ENCODE data around the gene OR2A14. TPM values are rescaled to one million over a fixed set of nuclear protein-coding genes. Genes with fewer than 3 reads are reported as not detected.

The OR2A14 gene
- total and polyA plus RNA-seq, 2 of the 4 experiments (the other 2 are of a cell fraction) = not detected

DNA sequence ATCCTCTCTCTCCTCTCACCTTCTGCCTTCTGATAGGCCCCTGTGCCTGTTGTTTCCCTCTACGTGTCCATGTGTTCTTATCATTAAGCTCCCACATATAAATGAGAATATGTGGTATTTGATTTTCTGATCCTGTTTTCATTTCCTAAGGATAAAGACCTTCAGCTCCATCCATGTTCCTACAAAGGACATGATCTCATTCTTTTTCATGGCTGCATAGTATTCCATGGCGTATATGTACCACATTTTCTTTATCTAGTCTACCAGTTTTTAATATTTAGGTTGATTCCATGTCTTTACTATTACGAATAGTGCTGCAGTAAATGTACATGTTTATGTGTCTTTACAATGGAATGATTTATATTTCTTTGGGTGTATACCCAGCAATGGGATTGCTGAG lies 32.3 kb upstream of the OR2A14 start:
- Histone ChIP-seq H4K5ac (ENCODE audit: low read depth, low read length) (no peak overlapping the region), H3K23ac (ENCODE audit: low read depth, low read length) (no peak overlapping the region)
- in situ Hi-C loops (cut with MboI; ENCODE audit: low sequenced_read_pairs) = no loop called here

More for the DNA sequence above, 32.3 kb upstream of the OR2A14 start:
- H2BK5ac ChIP-seq (ENCODE audit: low read depth, low read length, poor library complexity, severe bottlenecking) = no peak overlapping the region
- H4K8ac ChIP-seq (ENCODE audit: low read depth in 2 of 2, low read length in 2 of 2) = no peak overlapping the region
- H3K36me3 ChIP-seq (ENCODE audit: control insufficient read depth, insufficient read depth, low read length) = no peaks in the 10 kb centered on the region
- no peak overlapping the region for H2BK120ac ChIP-seq (ENCODE audit: low read depth, low read length)
- no peak overlapping the region for H3K18ac ChIP-seq (ENCODE audit: low read depth, low read length)
- ATAC-seq (ENCODE audit: low read depth) (no peak), DNase-seq (no peak)
- H4K20me1 ChIP-seq (ENCODE audit: insufficient read depth, low read length) = no peaks in the 10 kb centered on the region
- ChIA-PET CTCF (no interaction called here), POLR2A (ENCODE audit: unreplicated experiment) (no interaction called here)
- H3K79me1 ChIP-seq (ENCODE audit: low read depth in 1 of 2, low read length in 2 of 2) = no peaks in the 10 kb centered on the region
- H2AK9ac ChIP-seq (replicated peaks; ENCODE audit: low read depth, low read length, poor library complexity) = no peak overlapping the region
- no peak overlapping the region for H3K4me3 ChIP-seq (ENCODE audit: insufficient read depth, low read depth, low read length)
- no peak overlapping the region for H2AFZ ChIP-seq (replicated peaks; ENCODE audit: low read length, poor library complexity)
- no peaks in the 10 kb centered on the region for H3K4me1 ChIP-seq (ENCODE audit: control insufficient read depth, insufficient read depth, low read length)
- H3K9me1 ChIP-seq (ENCODE audit: insufficient read depth, low read length) = no peaks in the 10 kb centered on the region
- H4K91ac ChIP-seq (ENCODE audit: insufficient read depth, low read depth, low read length) = no peak overlapping the region
- no peak overlapping the region for H3K4me2 ChIP-seq (ENCODE audit: low read depth, low read length)
- no peaks in the 10 kb centered on the region for H3K27me3 ChIP-seq (ENCODE audit: control insufficient read depth, insufficient read depth, low read length)
- TF ChIP-seq RCOR1 (IDR thresholded peaks at IDR 0.05; ENCODE audit: insufficient replicate concordance, low read length) (no peak), MAZ (IDR thresholded peaks at IDR 0.05; ENCODE audit: borderline replicate concordance, low read depth, low read length) (no peak), FOS (IDR thresholded peaks at IDR 0.05; ENCODE audit: low read depth, low read length) (no peak), POLR2A (IDR thresholded peaks at IDR 0.05; ENCODE audit: low read depth, low read length) (no peak), CEBPB (IDR thresholded peaks at IDR 0.05; ENCODE audit: low read depth, low read length) (no peak), BHLHE40 (IDR thresholded peaks at IDR 0.05; ENCODE audit: low read depth, low read length) (no peak)
- no peak overlapping the region for H2BK20ac ChIP-seq (ENCODE audit: low read depth, low read length)
- H3K9ac ChIP-seq (ENCODE audit: low read depth, low read length) = no peak overlapping the region
- H3K9me3 ChIP-seq (ENCODE audit: control insufficient read depth, insufficient read depth, low read length) = no peaks in the 10 kb centered on the region
- no peak overlapping the region for H3K56ac ChIP-seq (ENCODE audit: extremely low read depth, insufficient read depth, low read length)
- H2AK5ac ChIP-seq (ENCODE audit: low read depth, low read length) = no peak overlapping the region
- no TSS peak for BruUV-seq (replicated peaks)
- H3K4ac ChIP-seq (ENCODE audit: low read depth, low read length) = no peak overlapping the region
- intact Hi-C loops (cut with micrococcal nuclease) (loop anchor here (5.0 kb wide), 1 partner anchor 33 kb away; no protein-coding TSS in a partner anchor), dilution Hi-C loops (cut with HindIII; ENCODE audit: low sequenced_read_pairs, unreplicated experiment) (no loop called here)
- no CpG with 5 or more reads among the region's 3 CpGs for WGBS, 2 experiments (ENCODE audit: extremely low coverage in 2 of 2, insufficient read length in 1 of 2)
- no peak overlapping the region for H3K27ac ChIP-seq (ENCODE audit: insufficient read depth, low read length)
- no peak overlapping the region for H3K14ac ChIP-seq (replicated peaks; ENCODE audit: low read depth, low read length)
- no peak overlapping the region for H2BK15ac ChIP-seq (ENCODE audit: low read depth, low read length)
